Testis (tissue), 2 donors: ENCODE data around the gene MYO1D.

ENCODE experiments used
- POLR2A ChIP-seq: fragments of 450-650 bp; IDR thresholded peaks from one replicate; pipeline ENCODE4 v1.6.1; 2017; ENCODE audit warnings: antibody characterized with exemption, mild to moderate bottlenecking, moderate library complexity
- TF ChIP-seq, protein P1 (sequence below), 3 experiments: fragments of 450-650 bp in 2 of 3; fragments of 200-600 bp in 1 of 3; sonication (generic) in 1 of 3; IDR thresholded peaks; one replicate each; pipeline ENCODE4 v1.5.1; 2016 to 2019; ENCODE audit warnings: antibody characterized with exemption in 3 of 3, mild to moderate bottlenecking in 2 of 3, moderate library complexity in 1 of 3

DNA sequence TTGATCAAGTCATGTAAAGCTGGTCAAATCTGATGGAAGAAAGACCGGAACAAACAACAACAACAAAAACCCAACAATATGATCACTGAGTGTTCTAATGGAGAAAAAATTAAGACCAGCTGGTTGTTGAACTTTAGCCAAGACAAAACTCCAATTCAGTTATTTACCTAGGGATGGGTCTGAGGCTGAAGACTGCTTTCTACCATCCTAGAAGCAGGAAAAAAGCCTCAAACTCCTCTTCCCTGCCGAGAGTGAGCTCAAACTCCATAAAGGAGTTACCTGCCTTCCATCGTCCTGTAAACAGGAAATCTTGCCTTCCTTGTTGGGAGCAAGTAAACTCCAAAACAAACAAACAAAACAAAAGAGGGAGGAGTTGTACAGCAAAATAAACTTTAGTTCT, 28.0 kb upstream of the MYO1D start:
- TF ChIP-seq POLR2A: no peak
- TF ChIP-seq, protein P1, sequence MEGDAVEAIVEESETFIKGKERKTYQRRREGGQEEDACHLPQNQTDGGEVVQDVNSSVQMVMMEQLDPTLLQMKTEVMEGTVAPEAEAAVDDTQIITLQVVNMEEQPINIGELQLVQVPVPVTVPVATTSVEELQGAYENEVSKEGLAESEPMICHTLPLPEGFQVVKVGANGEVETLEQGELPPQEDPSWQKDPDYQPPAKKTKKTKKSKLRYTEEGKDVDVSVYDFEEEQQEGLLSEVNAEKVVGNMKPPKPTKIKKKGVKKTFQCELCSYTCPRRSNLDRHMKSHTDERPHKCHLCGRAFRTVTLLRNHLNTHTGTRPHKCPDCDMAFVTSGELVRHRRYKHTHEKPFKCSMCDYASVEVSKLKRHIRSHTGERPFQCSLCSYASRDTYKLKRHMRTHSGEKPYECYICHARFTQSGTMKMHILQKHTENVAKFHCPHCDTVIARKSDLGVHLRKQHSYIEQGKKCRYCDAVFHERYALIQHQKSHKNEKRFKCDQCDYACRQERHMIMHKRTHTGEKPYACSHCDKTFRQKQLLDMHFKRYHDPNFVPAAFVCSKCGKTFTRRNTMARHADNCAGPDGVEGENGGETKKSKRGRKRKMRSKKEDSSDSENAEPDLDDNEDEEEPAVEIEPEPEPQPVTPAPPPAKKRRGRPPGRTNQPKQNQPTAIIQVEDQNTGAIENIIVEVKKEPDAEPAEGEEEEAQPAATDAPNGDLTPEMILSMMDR (IDR thresholded peaks at IDR 0.05): no peak
